Activated CD8-positive, alpha-beta T cell treated with anti-CD3 and anti-CD28 coated beads, Interleukin-2, amount 10 ng/mL, durations not matched to agents 7 days and 5 days (primary cell): Measurements from ENCODE around the gene COPG2. TPM values are rescaled to one million over a fixed set of nuclear protein-coding genes. Genes with fewer than 3 reads are reported as not detected.
"Not testable (repeated sequence)": the region's sequence is repeated elsewhere in the genome, so short reads cannot be mapped to it uniquely, and the experiment has no call there.

Experiments used
- ATAC-seq: fragments of 150-1000 bp; cut with Tn5 transposase; one replicate; pipeline ENCODE4 v1.10.0; 2021; ENCODE audit warnings: moderate library complexity
- CTCF ChIA-PET: fragments of 350-600 bp; sonication (Branson Sonifier 250); formaldehyde crosslinking; loops from one replicate; lab custom pipeline; 2021; ENCODE audit warnings: antibody characterized with exemption; lab: Charles Lee
- POLR2A ChIA-PET: fragments of 350-600 bp; sonication (Branson Sonifier 250); formaldehyde crosslinking; loops from one replicate; lab custom pipeline; 2021; ENCODE audit warnings: antibody characterized with exemption; lab: Charles Lee
- DNase-seq: peaks from one replicate; pipeline ENCODE4 v3.0.0-alpha.2; 2020
- H3K27ac Mint-ChIP-seq: one replicate; pipeline ENCODE4 v1.8.0; 2021; ENCODE audit warnings: mild to moderate bottlenecking, mixed read lengths
- H3K27me3 Mint-ChIP-seq: one replicate; pipeline ENCODE4 v1.8.0; 2021; ENCODE audit warnings: low read depth, mixed read lengths
- H3K36me3 Mint-ChIP-seq: one replicate; pipeline ENCODE4 v1.8.0; 2021; ENCODE audit warnings: low read depth, mixed read lengths
- H3K4me1 Mint-ChIP-seq: one replicate; pipeline ENCODE4 v1.8.0; 2021; ENCODE audit warnings: low read depth, mixed read lengths
- H3K4me3 Mint-ChIP-seq: one replicate; pipeline ENCODE4 v1.8.0; 2021; ENCODE audit warnings: mild to moderate bottlenecking, mixed read lengths
- H3K9me3 Mint-ChIP-seq: one replicate; pipeline ENCODE4 v1.8.0; 2022; ENCODE audit warnings: mixed read lengths; ENCODE audit not compliant: insufficient read depth
- total RNA-seq, 2 experiments: library from RNA; stranded (reverse); gene quantifications; one replicate each; pipeline ENCODE4 v1.2.3, GENCODE V29; 2021

COPG2 gene
- total RNA-seq, 2 experiments from 2014 or later = 14.1 to 14.6 TPM

- no peaks in the 10 kb centered on the region for H3K4me1 Mint-ChIP-seq
- ATAC-seq (no peak), DNase-seq (no peak)
- CTCF ChIA-PET = no interaction called here
- no peak overlapping the region for H3K4me3 Mint-ChIP-seq
- POLR2A ChIA-PET = no interaction called here
- no peak overlapping the region for H3K27ac Mint-ChIP-seq
- H3K27me3 Mint-ChIP-seq = no peaks in the 10 kb centered on the region
- H3K9me3 Mint-ChIP-seq = no peaks in the 10 kb centered on the region
- H3K36me3 Mint-ChIP-seq = no peaks in the 10 kb centered on the region
These were observed 153.1 kb downstream of the COPG2 start for GRCh38 chr7:130515315-130516040.

GRCh38 chr7:130513447-130513846, 155.1 kb downstream of the COPG2 start:
- ATAC-seq = no peak
- H3K9me3 Mint-ChIP-seq = no peaks in the 10 kb centered on the region

GRCh38 chr7:130512038-130512437, 156.5 kb downstream of the COPG2 start:
- ATAC-seq, H3K27ac Mint-ChIP-seq, DNase-seq, H3K9me3 Mint-ChIP-seq, H3K27me3 Mint-ChIP-seq, H3K4me1 Mint-ChIP-seq, POLR2A ChIA-PET, H3K4me3 Mint-ChIP-seq, H3K36me3 Mint-ChIP-seq, CTCF ChIA-PET: not testable (repeated sequence)

More at GRCh38 chr7:130513447-130513846, 155.1 kb downstream of the COPG2 start:
- H3K4me1 Mint-ChIP-seq = no peaks in the 10 kb centered on the region
- no peak overlapping the region for H3K4me3 Mint-ChIP-seq
- no peaks in the 10 kb centered on the region for H3K27me3 Mint-ChIP-seq
- no peaks in the 10 kb centered on the region for H3K36me3 Mint-ChIP-seq
- H3K27ac Mint-ChIP-seq = no peak overlapping the region
- CTCF ChIA-PET = no interaction called here
- POLR2A ChIA-PET = no interaction called here
- DNase-seq = no peak

- H3K36me3 Mint-ChIP-seq = no peaks in the 10 kb centered on the region
- no peaks in the 10 kb centered on the region for H3K4me1 Mint-ChIP-seq
- POLR2A ChIA-PET = no interaction called here
- no peaks in the 10 kb centered on the region for H3K27me3 Mint-ChIP-seq
- no peak overlapping the region for H3K27ac Mint-ChIP-seq
- H3K9me3 Mint-ChIP-seq = no peaks in the 10 kb centered on the region
- no peak for DNase-seq
- H3K4me3 Mint-ChIP-seq = no peak overlapping the region
- CTCF ChIA-PET = no interaction called here
- ATAC-seq = no peak
These were observed 162.2 kb downstream of the COPG2 start for GRCh38 chr7:130506358-130506757.

- no peak overlapping the region for H3K4me3 Mint-ChIP-seq
- ChIA-PET CTCF (interaction anchor here (0.6 to 0.8 kb wide), 2 partner anchors 26 to 604 kb away, joined by 3 read pairs; no protein-coding TSS in a partner anchor), POLR2A (no interaction called here)
- H3K27me3 Mint-ChIP-seq = no peaks in the 10 kb centered on the region
- ATAC-seq (no peak), DNase-seq (no peak)
- H3K9me3 Mint-ChIP-seq = no peaks in the 10 kb centered on the region
- no peaks in the 10 kb centered on the region for H3K36me3 Mint-ChIP-seq
- H3K27ac Mint-ChIP-seq = no peak overlapping the region
- no peaks in the 10 kb centered on the region for H3K4me1 Mint-ChIP-seq
These were observed 162.8 kb downstream of the COPG2 start for GRCh38 chr7:130505753-130506152.

GRCh38 chr7:130500910-130501309, 167.6 kb downstream of the COPG2 start:
- CTCF ChIA-PET = no interaction called here
- POLR2A ChIA-PET = no interaction called here
- H3K4me1 Mint-ChIP-seq = no peaks in the 10 kb centered on the region
- peaks cover 1% of the 10 kb centered on the region for H3K36me3 Mint-ChIP-seq
- DNase-seq (no peak), ATAC-seq (no peak)
- no peak overlapping the region for H3K27ac Mint-ChIP-seq
- no peak overlapping the region for H3K4me3 Mint-ChIP-seq
- H3K9me3 Mint-ChIP-seq = no peaks in the 10 kb centered on the region
- H3K27me3 Mint-ChIP-seq = no peaks in the 10 kb centered on the region

GRCh38 chr7:130500463-130500862, 168.1 kb downstream of the COPG2 start:
- ChIA-PET CTCF (no interaction called here), POLR2A (no interaction called here)
- ATAC-seq = no peak
- peaks cover under 1% of the 10 kb centered on the region for H3K27me3 Mint-ChIP-seq
- peaks cover 1% of the 10 kb centered on the region for H3K36me3 Mint-ChIP-seq
- H3K27ac Mint-ChIP-seq = no peak overlapping the region
- no peaks in the 10 kb centered on the region for H3K9me3 Mint-ChIP-seq
- DNase-seq = no peak
- H3K4me1 Mint-ChIP-seq = no peaks in the 10 kb centered on the region
- no peak overlapping the region for H3K4me3 Mint-ChIP-seq

GRCh38 chr7:130494431-130494858, 174.1 kb downstream of the COPG2 start:
- Mint-ChIP-seq H3K9me3 (no peaks in the 10 kb centered on the region), H3K27me3 (peaks cover 40% of the 10 kb centered on the region), H3K4me1 (peaks cover 12% of the 10 kb centered on the region), H3K27ac (no peak overlapping the region), H3K4me3 (no peak overlapping the region), H3K36me3 (peaks cover 8% of the 10 kb centered on the region)
- ATAC-seq (no peak), DNase-seq (no peak)
- CTCF ChIA-PET = no interaction called here
- POLR2A ChIA-PET = no interaction called here

- H3K27ac Mint-ChIP-seq = no peak overlapping the region
- H3K4me1 Mint-ChIP-seq = peaks cover 12% of the 10 kb centered on the region
- ChIA-PET POLR2A (no interaction called here), CTCF (no interaction called here)
- H3K4me3 Mint-ChIP-seq = no peak overlapping the region
- no peak for DNase-seq
- no peak for ATAC-seq
- peaks cover 44% of the 10 kb centered on the region for H3K27me3 Mint-ChIP-seq
- peaks cover 8% of the 10 kb centered on the region for H3K36me3 Mint-ChIP-seq
- H3K9me3 Mint-ChIP-seq = no peaks in the 10 kb centered on the region
These were observed 175.2 kb downstream of the COPG2 start for GRCh38 chr7:130493275-130493873.

- Mint-ChIP-seq H3K4me1 (peaks cover 12% of the 10 kb centered on the region), H3K36me3 (peaks cover 8% of the 10 kb centered on the region), H3K27ac (no peak overlapping the region), H3K4me3 (peak overlapping the region; percentile 19), H3K27me3 (peaks cover 50% of the 10 kb centered on the region), H3K9me3 (no peaks in the 10 kb centered on the region)
- CTCF ChIA-PET = no interaction called here
- ATAC-seq (no peak), DNase-seq (no peak)
- POLR2A ChIA-PET = no interaction called here
These were observed 175.8 kb downstream of the COPG2 start for GRCh38 chr7:130492523-130493274.

GRCh38 chr7:130491841-130492522, 176.6 kb downstream of the COPG2 start, which contains the start of gene MEST:
Gene MEST, plus strand, starts transcription at chr7:130492085. Its CDS starts 229 bp downstream, at chr7:130492314.
- Mint-ChIP-seq H3K36me3 (peaks cover 8% of the 10 kb centered on the region), H3K27me3 (peaks cover 54% of the 10 kb centered on the region), H3K4me3 (peak within 1 kb of the TSS; percentile 63), H3K4me1 (peaks cover 15% of the 10 kb centered on the region), H3K27ac (no peak within 1 kb of the TSS), H3K9me3 (no peaks in the 10 kb centered on the region)
- DNase-seq = no peak
- peak; percentile 62 for ATAC-seq
- ChIA-PET CTCF (no interaction called here), POLR2A (no interaction called here)
